GM19452 (cell line): Measurements from ENCODE around the gene FGD6.
A peak's percentile ranks its signal among the peaks of the same experiment; 100 is the strongest.
"Not testable (repeated sequence)": the region's sequence is repeated elsewhere in the genome, so short reads cannot be mapped to it uniquely, and the experiment has no call there.

Experiments used
- ATAC-seq: cut with Tn5 transposase; IDR thresholded peaks from one replicate; pipeline ENCODE4 v1.9.1; 2021; ENCODE audit not compliant: unreplicated experiment

Gene FGD6

DNA sequence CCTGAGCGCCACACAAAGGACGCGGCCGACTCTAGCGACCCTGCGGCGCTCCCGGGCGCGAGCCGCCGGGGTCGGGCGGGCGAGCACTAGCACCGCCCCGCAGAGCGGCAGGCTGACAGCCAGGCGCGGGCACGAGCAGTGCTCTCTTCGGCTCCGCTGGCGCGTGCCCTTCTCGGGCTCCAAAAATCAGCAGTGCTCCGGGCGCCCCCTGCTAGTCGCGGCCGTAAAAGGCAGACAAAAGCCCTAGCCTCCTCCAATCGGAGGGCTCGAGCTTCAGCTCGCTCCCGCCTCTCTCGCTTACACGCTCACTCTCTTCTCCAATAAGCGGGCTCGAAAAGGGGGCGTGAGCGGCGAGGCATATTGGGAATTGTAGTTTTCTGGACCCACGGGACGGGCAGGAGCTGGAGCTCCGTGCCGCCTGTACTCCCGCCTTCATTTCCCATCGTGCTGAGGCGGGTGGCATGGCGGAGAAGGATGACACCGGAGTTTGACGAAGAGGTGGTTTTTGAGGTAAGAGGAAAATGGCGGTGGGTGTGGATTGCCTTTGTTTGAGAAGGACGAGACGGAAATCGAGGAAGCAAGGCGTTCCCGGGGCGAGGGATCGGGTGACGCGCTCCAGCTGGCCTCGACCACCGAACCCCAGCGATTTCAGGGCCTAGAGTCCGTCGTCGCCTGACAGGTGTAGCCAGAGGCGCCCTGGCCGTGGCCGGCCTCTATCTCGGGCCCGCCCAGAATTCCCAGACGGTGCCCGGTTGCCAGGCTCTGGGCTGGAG is at the start of gene FGD6, which contains the start of gene VEZT:
Gene FGD6, minus strand, starts transcription at position 91 of the 773 bp plus-strand sequence. CDS start 227 bp downstream, outside the sequence.
Gene VEZT, plus strand, starts transcription at position 431 of the 773 bp plus-strand sequence. Its CDS starts 44 bp downstream, at position 475.
- peak; percentile 93 for ATAC-seq

- no peak for ATAC-seq
These were observed 49.0 kb upstream of the FGD6 start for GRCh38 chr12:95266254-95266653.

- ATAC-seq: no peak
These were observed 48.5 kb upstream of the FGD6 start for GRCh38 chr12:95265765-95266164.

DNA sequence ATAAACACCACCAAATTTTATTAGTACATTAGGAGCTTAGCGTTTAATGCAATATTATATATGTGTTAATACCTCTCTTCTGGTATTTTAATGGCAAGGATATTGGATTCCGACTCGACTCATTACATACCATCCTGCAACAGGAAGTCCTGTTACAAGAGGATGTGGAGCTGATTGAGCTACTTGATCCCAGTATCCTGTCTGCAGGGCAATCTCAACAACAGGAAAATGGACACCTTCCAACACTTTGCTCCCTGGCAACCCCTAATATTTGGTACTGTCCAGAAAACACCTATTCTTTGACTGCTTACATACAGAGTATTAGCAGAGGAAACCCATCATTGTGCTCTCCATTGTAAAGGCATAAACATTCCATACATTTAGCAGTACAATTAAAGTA is 45.5 kb upstream of the FGD6 start:
- no peak for ATAC-seq

- no peak for ATAC-seq
These were observed 43.8 kb upstream of the FGD6 start for GRCh38 chr12:95261109-95261508.

DNA sequence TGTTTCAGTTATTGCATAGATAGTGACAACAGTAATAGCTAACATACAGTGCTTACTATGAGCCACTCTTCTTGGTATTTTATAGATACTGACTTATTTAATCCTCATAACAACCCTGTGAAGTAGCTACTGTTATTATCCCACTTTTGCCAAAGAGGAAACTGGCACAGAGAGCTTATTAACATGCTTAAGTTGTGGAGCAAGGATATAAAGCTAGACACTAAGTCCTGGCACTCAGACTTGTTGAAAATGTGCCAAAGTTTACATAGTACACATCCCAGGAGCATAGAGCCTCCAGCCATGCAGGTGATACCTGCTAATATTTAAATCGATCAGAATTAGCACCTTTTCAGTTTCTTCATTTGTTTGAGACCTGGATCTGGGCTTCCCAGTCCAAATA is 42.1 kb upstream of the FGD6 start:
- no peak for ATAC-seq

- ATAC-seq: no peak
These were observed 41.5 kb upstream of the FGD6 start for GRCh38 chr12:95258803-95259202.

- no peak for ATAC-seq
These were observed 40.9 kb upstream of the FGD6 start for GRCh38 chr12:95258151-95258550.

GRCh38 chr12:95257541-95257940 is 40.3 kb upstream of the FGD6 start:
- ATAC-seq: no peak

GRCh38 chr12:95253386-95253785 is 36.1 kb upstream of the FGD6 start:
- no peak for ATAC-seq

- no peak for ATAC-seq
These were observed 31.5 kb upstream of the FGD6 start for GRCh38 chr12:95248604-95249360.

- ATAC-seq: no peak
These were observed 30.8 kb upstream of the FGD6 start for GRCh38 chr12:95248095-95248494.

GRCh38 chr12:95244350-95244749 is 27.1 kb upstream of the FGD6 start:
- ATAC-seq: no peak

GRCh38 chr12:95243497-95244183 is 26.4 kb upstream of the FGD6 start:
- no peak for ATAC-seq

GRCh38 chr12:95241761-95242506 is 24.7 kb upstream of the FGD6 start:
- ATAC-seq: no peak

- not testable (repeated sequence) for ATAC-seq
These were observed 23.9 kb upstream of the FGD6 start for GRCh38 chr12:95241138-95241537.

DNA sequence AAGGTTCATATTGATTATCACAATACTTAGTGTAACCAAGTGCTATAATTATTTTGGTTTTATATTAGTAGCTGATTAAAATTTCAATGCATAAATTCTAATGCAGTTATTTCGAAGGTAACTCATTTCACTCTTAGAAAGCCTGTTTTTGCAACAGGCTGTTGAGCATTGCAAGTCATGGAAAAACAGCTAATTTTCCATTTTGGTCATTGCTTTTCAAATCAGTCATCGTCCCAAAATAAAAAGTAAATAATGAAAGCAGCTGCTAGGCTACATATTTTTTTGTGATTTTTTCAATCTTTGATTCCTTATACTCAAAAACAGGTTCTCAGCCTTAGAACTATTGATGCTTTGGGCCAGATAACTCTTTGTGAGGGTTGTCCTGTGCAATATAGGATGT is 23.3 kb upstream of the FGD6 start:
- no peak for ATAC-seq

GRCh38 chr12:95239835-95240234 is 22.6 kb upstream of the FGD6 start:
- not testable (repeated sequence) for ATAC-seq

DNA sequence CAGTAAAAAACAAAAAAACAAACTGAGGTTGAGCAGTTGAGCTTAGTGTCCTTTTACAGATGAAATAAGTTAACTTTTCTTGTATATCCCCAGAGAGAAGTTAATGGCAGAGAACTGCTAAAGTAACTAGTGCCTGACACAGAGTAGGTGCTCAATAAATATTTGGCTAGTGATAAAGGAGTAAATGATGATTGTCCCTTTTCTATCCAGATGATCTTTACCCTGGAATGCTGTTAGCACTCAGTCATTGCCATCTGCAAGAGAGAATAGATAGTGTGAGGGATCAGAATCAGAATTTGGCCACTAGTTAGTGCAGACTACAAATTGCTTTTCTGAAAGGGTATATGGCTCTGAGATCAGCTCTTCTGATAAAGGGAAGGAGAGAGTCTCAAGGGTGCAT is 21.9 kb upstream of the FGD6 start:
- ATAC-seq: no peak

DNA sequence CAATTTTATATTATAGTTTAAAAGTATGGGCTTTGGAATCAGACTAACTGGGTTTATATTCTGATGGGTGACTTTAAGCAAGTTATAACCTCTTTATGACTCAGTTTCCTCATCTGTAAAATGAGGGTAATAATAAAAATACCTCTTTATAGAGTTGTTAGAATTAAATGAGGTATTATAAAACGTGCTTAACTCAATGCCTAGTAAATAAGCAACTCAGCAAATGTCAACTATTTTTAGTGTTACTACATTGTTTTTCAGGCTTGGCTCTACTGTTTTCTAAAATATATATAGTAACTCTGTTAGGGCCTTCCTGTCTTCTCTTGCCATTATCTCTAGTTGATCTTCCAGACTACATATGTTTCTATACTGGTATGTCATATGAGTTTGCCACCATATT is 20.9 kb upstream of the FGD6 start:
- no peak for ATAC-seq

GRCh38 chr12:95237315-95237714 is 20.0 kb upstream of the FGD6 start:
- ATAC-seq: no peak
